A673 (cell line): ENCODE measurements around the gene BTRC. TPM values are rescaled to one million over a fixed set of nuclear protein-coding genes. Genes with fewer than 3 reads are reported as not detected.

Experiments used
- BruUV-seq: library from RNA; stranded (reverse); fragments of 400-500 nt; replicated peaks from 2 replicates; lab custom pipeline; 2021; lab: Mats Ljungman, UMichigan
- CTCF ChIA-PET: fragments of 300-600 bp; sonication (Branson Sonifier 250); formaldehyde crosslinking; loops from one replicate; lab custom pipeline; 2022; ENCODE audit warnings: antibody characterized with exemption; lab: Charles Lee
- POLR2A ChIA-PET: fragments of 300-600 bp; sonication (Branson Sonifier 250); formaldehyde crosslinking; loops from one replicate; lab custom pipeline; 2022; ENCODE audit warnings: antibody characterized with exemption; ENCODE audit not compliant: low non-redundant PET; lab: Charles Lee
- DNase-seq: peaks from one replicate; pipeline ENCODE4 v3.0.0-alpha.2; 2015; ENCODE audit warnings: low spot score
- H3K27ac ChIP-seq: fragments of 200-600 bp; sonication (generic); 2 replicates; pipeline ENCODE4 v1.5.1; 2016; ENCODE audit warnings: mixed run types, low read depth, mild to moderate bottlenecking, mixed read lengths, antibody characterized with exemption, low read length; ENCODE audit not compliant: poor library complexity, severe bottlenecking
- H3K27me3 ChIP-seq: fragments of 200-600 bp; sonication (generic); replicated peaks from 2 replicates; pipeline ENCODE4 v1.6.1; 2017; ENCODE audit warnings: mixed run types, low read depth, mild to moderate bottlenecking, mixed read lengths, antibody characterized with exemption, low read length; ENCODE audit not compliant: insufficient read depth, poor library complexity
- H3K36me3 ChIP-seq: fragments of 200-600 bp; sonication (generic); 2 replicates; pipeline ENCODE4 v1.6.1; 2016; ENCODE audit warnings: mixed run types, mild to moderate bottlenecking, mixed read lengths, antibody characterized with exemption, low read length; ENCODE audit not compliant: insufficient read depth, poor library complexity, severe bottlenecking
- H3K4me1 ChIP-seq: fragments of 200-600 bp; sonication (generic); 2 replicates; pipeline ENCODE4 v1.6.1; 2017; ENCODE audit warnings: mixed run types, mild to moderate bottlenecking, mixed read lengths, antibody characterized with exemption, low read length; ENCODE audit not compliant: insufficient read depth, poor library complexity, severe bottlenecking
- H3K4me3 ChIP-seq: fragments of 200-600 bp; sonication (generic); 2 replicates; pipeline ENCODE4 v1.5.1; 2016; ENCODE audit warnings: low read depth, mixed run types, mild to moderate bottlenecking, mixed read lengths, low read length; ENCODE audit not compliant: poor library complexity, severe bottlenecking
- H3K9me3 ChIP-seq: fragments of 200-600 bp; sonication (generic); 2 replicates; pipeline ENCODE4 v1.6.1; 2016; ENCODE audit warnings: mixed run types, low read depth, mild to moderate bottlenecking, mixed read lengths, antibody characterized with exemption, low read length; ENCODE audit not compliant: poor library complexity, severe bottlenecking
- CTCF ChIP-seq: fragments of 300-800, 200-600 bp; sonication (generic); conservative IDR thresholded peaks from 2 replicates; pipeline ENCODE4 v1.5.1; 2017; ENCODE audit warnings: low read depth, mild to moderate bottlenecking, antibody characterized with exemption, low read length, moderate library complexity, mixed read lengths
- EZH2 ChIP-seq: fragments of 200-600 bp; sonication (generic); IDR thresholded peaks from 2 replicates; pipeline ENCODE4 v1.6.1; 2017; ENCODE audit warnings: borderline replicate concordance, low read depth, mild to moderate bottlenecking, mixed read lengths, antibody characterized with exemption, low read length; ENCODE audit not compliant: poor library complexity, severe bottlenecking
- intact Hi-C: fragments of 100-400 bp; cut with micrococcal nuclease; formaldehyde crosslinking; loops from one replicate; pipeline ENCODE4 v1.10.0; 2022; ENCODE audit not compliant: unreplicated experiment
- total RNA-seq: library from RNA; stranded (reverse); gene quantifications from 2 replicates; pipeline ENCODE4 v1.2.3, GENCODE V29; 2021

Gene BTRC
- total RNA-seq, 1 experiment from 2014 or later = 22.6 TPM

GRCh38 chr10:101570428-101571270 lies 216.7 kb downstream of the BTRC start:
- DNase-seq = no peak
- ChIA-PET CTCF (interaction anchor here (0.6 to 1.7 kb wide), 8 partner anchors 43 to 451 kb away, joined by 3 to 21 read pairs (median 5); no protein-coding TSS in a partner anchor), POLR2A (no interaction called here)
- peaks cover 28% of the 10 kb centered on the region for H3K4me1 ChIP-seq
- peaks cover 8% of the 10 kb centered on the region for H3K9me3 ChIP-seq
- H3K27ac ChIP-seq = no peak overlapping the region
- H3K4me3 ChIP-seq = peak overlapping the region; percentile 58
- intact Hi-C loops = loop anchor here (1.0 to 5.0 kb wide), 4 partner anchors 268 to 408 kb away; no protein-coding TSS in a partner anchor
- H3K36me3 ChIP-seq = no peaks in the 10 kb centered on the region
- TF ChIP-seq CTCF (no peak), EZH2 (no peak)
- no TSS peak for BruUV-seq
- peaks cover 6% of the 10 kb centered on the region for H3K27me3 ChIP-seq

- H3K27ac ChIP-seq = no peak overlapping the region
- ChIA-PET POLR2A (no interaction called here), CTCF (interaction anchor here (0.6 to 1.7 kb wide), 4 partner anchors 127 to 358 kb away, joined by 3 to 21 read pairs (median 4); no protein-coding TSS in a partner anchor)
- BruUV-seq = no TSS peak
- no peak for TF ChIP-seq EZH2
- TF ChIP-seq CTCF = no peak
- no peak for DNase-seq
- H3K4me1 ChIP-seq = peaks cover 28% of the 10 kb centered on the region
- H3K36me3 ChIP-seq = no peaks in the 10 kb centered on the region
- H3K4me3 ChIP-seq = no peak overlapping the region
- intact Hi-C loops = loop anchor here (5.0 kb wide), 2 partner anchors 269 to 409 kb away; no protein-coding TSS in a partner anchor
- peaks cover 2% of the 10 kb centered on the region for H3K27me3 ChIP-seq
- H3K9me3 ChIP-seq = peaks cover 8% of the 10 kb centered on the region
Observed at GRCh38 chr10:101571271-101571925, 217.4 kb downstream of the BTRC start.

- Histone ChIP-seq H3K27ac (no peak overlapping the region), H3K4me1 (peaks cover 28% of the 10 kb centered on the region), H3K36me3 (no peaks in the 10 kb centered on the region), H3K27me3 (no peaks in the 10 kb centered on the region), H3K9me3 (peaks cover 8% of the 10 kb centered on the region), H3K4me3 (no peak overlapping the region)
- ChIA-PET POLR2A (no interaction called here), CTCF (interaction anchor here (0.7 kb wide), 1 partner anchor 359 kb away, joined by 3 read pairs; no protein-coding TSS in a partner anchor)
- no peak for DNase-seq
- TF ChIP-seq EZH2 = no peak
- TF ChIP-seq CTCF = no peak
- intact Hi-C loops = loop anchor here (5.0 kb wide), 2 partner anchors 270 to 410 kb away; no protein-coding TSS in a partner anchor
- BruUV-seq = no TSS peak
Observed at GRCh38 chr10:101572126-101572525, 218.2 kb downstream of the BTRC start.
